Stimulated activated CD4-positive, alpha-beta T cell treated with anti-CD3 and anti-CD28 coated beads, Interleukin-15, amount 100 ng/mL, for 24 hours (primary cell): Measurements from ENCODE around the gene PNMA1.
A peak's percentile ranks its signal among the peaks of the same experiment; 100 is the strongest.

Source experiments
- DNase-seq: peaks from one replicate; pipeline ENCODE4 v3.0.0-alpha.2; 2020

PNMA1 gene

GRCh38 chr14:73750531-73750901 is 36.3 kb upstream of the PNMA1 start:
- no peak for DNase-seq

- DNase-seq = no peak
Measured at GRCh38 chr14:73749706-73750530, 35.7 kb upstream of the PNMA1 start.

- DNase-seq = no peak
Measured at GRCh38 chr14:73748858-73749357, 34.7 kb upstream of the PNMA1 start.

GRCh38 chr14:73747379-73748211 is 33.4 kb upstream of the PNMA1 start:
- no peak for DNase-seq

GRCh38 chr14:73746520-73747378 is 32.6 kb upstream of the PNMA1 start:
- DNase-seq = no peak

- no peak for DNase-seq
Measured at GRCh38 chr14:73745571-73746519, 31.7 kb upstream of the PNMA1 start.

- DNase-seq = no peak
Measured at GRCh38 chr14:73744874-73745529, 30.8 kb upstream of the PNMA1 start.

- DNase-seq = no peak
Measured at GRCh38 chr14:73744175-73744867, 30.1 kb upstream of the PNMA1 start.

- DNase-seq = peak; percentile 78
Measured at GRCh38 chr14:73743431-73743931, 29.3 kb upstream of the PNMA1 start.

- peak; percentile 44 for DNase-seq
Measured at GRCh38 chr14:73742520-73743238, 28.5 kb upstream of the PNMA1 start.

- DNase-seq = peak; percentile 55
Measured at GRCh38 chr14:73741876-73742519, 27.8 kb upstream of the PNMA1 start.

- DNase-seq = peak; percentile 86
Measured at GRCh38 chr14:73741386-73741875, 27.2 kb upstream of the PNMA1 start.

GRCh38 chr14:73740618-73741326 is 26.6 kb upstream of the PNMA1 start:
- no peak for DNase-seq

GRCh38 chr14:73739899-73740617 is 25.9 kb upstream of the PNMA1 start:
- DNase-seq = no peak

- DNase-seq = no peak
Measured at GRCh38 chr14:73739174-73739898, 25.2 kb upstream of the PNMA1 start.

- DNase-seq = no peak
Measured at GRCh38 chr14:73738518-73739173, 24.5 kb upstream of the PNMA1 start.
